HG03097 (cell line): ENCODE measurements around the gene MXRA7.
"Not testable (repeated sequence)": the region's sequence is repeated elsewhere in the genome, so short reads cannot be mapped to it uniquely, and the experiment has no call there.

Source experiments
- ATAC-seq: cut with Tn5 transposase; IDR thresholded peaks from one replicate; pipeline ENCODE4 v1.9.1; 2021; ENCODE audit not compliant: unreplicated experiment, low FRiP score

MXRA7 gene

DNA sequence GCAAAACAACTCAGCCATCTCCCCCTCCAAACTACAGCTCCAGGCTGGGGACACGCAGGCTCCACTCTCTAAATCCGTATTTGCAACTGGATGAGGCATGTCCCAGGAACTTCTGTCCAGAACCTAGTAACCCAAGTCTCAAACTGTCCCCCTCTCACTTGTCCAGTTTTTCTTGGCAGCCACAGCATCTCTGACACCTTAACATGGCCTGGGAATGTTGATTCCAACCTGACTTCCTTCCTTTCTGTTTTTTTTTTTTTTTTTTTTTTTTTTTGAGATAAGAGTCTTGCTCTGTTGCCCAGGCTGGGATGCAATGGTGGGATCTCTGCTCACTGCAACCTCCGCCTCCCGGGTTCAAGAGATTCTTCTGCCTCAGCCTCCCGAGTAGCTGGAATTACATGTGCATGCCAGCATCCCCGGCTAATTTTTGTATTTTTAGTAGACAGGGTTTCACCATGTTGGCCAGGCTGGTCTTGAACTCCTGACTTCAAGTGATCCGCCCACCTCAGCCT lies 12.2 kb downstream of the MXRA7 start:
- not testable (repeated sequence) for ATAC-seq

DNA sequence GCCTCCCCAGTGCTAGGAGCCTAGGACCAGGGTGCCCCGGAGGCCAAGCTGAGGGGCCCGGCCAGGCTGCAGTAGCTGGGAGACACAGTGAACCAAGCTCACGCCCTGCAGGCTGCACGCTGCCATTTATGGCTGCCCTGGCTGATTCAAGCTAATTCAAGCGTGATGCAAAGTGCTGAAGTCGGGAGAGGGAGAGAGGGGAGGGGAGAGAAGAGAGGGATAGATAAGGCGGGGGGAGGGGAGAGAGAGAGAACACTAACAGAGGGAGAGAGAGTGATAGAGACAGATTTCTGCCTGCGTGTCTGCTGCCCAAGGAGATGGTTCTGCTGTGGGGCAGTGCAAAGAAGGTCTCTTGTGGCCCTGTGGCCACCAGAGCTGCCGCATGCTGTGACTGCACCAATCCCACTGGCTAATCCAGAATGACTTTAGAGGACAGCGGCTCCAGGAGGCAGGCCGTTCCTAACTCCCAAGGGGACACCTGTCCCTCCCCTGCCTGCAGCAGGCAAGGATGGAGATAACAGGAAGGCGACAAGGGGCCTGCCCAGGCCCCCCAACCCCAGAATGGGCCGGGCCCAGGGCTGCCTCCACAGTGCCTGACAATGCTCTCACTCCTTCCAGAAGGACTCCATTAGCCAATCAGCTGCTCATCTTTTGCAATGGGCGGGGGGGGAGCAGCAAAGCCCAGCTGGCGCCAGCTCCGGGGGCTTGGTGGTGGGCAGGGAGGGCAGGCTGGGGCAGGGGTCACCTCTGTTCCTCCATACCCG lies 12.9 kb downstream of the MXRA7 start:
- ATAC-seq = no peak

DNA sequence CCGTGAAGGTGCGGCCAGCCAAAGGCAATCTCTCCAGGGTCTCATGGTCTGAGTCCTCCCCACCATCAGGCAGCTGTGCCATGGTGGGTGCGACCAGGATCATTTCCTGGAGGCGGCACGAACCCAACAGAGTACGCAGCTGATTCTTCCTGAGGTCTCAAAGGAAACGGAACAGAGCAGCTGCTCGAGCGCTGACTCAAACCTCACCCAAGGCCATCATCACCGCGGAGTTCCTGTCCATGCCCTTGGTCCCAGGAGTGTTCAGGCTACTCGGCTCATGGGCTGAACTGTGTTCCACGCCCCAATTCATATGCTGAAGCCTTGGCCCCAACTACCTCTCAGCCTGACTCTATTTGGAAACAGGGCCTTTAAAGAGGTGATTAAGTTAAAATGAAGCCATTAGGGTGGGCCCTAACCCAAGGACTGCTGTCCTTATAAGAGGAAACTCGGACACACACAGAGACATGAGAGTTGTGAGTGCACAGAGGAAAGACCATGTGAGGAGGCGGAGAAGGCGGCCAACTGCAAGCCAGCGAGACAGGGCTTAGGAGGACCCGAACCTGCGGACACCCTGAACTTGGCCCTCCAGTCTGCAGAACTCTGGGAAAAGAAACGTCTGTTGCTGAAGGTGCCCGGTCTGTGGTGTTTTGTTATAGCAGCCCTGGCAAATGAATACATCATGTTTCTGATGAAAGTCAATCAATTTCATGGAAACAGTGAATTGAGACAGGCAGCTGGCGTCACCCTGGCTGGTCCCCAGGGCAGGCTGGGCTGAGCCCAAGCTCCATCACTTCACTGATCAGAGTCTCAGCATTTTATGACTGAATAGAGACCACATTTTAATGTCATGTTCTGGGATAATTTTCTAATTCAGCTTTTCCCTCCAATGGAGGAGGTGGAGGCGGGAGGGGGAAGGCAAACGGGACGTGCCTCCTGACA lies 13.7 kb downstream of the MXRA7 start:
- peak; percentile 68 for ATAC-seq

DNA sequence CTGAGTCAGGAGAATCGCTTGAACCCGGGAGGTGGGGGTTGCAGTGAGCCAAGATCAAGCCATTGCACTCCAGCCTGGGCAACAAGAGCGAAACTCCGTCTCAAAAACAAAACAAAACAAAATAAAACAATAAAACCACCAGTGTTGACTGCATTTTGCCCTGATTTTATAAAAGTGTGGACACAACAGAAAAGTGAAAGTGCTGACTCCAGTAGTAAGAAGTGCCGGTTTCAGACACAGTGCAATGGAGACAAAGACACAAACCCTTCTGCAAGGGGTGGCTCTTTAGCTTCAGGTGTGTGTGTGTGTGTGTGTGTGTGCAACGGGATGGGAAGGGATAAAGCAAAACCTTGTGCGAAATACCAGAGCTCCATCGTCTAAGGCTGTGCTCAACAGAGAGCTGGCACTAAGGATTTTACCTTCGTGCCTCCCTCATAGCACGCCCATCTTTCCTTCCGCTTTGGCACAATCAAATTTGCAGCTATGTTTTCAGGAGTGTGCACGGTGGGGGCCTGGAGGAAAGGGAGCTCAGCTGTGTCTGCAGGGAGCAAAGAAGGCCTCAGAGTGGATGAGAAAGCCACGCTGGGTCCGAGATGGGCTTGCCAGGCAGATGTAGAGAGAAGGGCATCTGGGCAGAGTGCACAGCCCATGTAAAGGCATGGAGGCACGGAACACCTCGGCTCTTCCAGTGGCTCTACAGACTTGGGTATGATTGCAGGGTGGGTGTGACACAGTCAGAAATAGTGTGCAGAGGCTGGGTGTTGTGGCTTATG lies 15.5 kb downstream of the MXRA7 start:
- no peak for ATAC-seq

DNA sequence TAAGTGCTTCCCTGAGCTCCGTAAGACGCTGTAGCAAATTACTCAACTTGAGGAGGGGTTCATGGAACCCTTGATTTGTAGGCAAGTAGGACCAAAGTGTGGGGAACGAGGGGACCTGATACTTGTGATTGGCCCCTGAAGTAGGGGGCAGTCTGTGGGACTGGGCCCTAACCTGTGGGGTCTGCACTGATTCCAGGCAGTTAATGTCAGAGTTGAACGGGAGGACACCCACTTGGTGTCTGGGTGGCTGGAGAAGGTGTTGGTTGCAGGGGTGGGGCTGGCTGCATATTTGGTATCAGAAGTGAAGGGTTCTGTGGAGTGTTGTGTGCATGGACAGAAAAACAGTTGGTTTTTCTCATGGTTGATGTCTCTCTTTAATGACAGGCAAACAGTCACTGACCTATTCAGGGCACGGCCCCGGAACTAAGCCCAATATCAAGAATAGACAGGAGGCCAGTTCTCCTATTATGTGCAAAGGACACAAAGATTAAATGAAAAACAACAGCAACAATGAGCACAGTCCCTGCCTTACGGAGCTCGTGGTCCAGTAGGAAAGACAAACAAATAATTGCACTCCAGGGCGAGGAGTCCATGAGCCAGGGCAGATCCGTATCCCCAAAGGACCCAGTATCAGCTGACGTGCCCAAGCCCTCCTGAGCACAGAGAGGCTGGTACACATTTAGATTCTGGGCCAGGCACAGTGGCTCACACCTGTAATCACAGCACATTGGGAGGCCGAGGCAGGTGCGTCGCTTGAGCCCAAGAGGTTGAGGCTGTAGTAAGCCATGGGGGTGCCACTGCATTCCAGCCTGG lies 19.2 kb downstream of the MXRA7 start:
- ATAC-seq = no peak

DNA sequence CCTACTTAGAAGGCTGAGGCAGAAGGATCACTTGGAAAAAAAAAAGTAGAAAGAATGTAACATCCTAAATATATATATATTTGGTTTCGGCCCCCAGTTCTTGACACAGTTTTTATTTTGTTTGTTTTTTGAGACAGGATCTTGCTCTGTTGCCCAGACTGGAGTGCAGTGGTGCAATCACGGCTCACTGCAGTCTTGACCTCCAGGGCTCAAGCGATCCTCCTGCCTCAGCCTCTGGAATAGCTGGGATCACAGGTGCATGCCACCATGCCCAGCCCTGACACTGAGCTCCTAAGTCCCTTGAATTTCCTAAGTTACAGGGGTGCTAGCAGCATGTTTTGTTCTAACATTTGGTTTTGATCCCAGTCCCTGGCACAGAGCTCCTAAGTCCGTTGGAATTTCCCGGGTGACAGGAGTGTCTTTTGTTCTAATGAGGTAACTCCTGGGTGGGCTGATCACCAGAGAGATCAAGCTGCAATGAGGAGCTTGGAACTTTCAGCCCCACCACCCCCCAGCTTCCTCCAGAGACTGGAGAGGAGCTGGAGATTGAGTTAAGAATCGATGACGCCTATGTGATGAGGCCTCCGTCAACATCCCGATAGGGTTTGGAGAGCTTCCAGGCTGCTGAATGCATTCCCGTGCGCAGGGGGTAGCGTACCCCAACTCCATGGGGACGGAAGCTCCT lies 20.0 kb downstream of the MXRA7 start:
- ATAC-seq = no peak

DNA sequence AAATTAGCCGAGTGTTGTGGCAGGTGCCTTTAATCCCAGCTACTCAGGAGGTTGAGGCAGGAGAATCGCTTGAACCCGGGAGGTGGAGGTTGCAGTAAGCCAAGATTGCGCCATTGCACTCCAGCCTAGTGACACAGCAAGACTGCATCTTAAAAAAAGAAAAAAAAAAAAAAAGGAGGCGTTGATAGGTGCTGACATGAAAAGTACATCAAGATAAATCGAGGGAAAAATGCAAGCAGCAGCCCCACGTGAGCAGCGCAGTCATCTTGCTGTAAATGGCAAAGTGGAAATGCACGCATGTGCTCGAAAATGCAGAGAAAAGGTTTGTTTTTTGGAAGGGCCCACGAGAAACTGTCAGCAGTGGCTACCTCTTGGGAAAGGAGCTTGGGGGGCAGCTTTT lies 20.9 kb downstream of the MXRA7 start:
- ATAC-seq = no peak

DNA sequence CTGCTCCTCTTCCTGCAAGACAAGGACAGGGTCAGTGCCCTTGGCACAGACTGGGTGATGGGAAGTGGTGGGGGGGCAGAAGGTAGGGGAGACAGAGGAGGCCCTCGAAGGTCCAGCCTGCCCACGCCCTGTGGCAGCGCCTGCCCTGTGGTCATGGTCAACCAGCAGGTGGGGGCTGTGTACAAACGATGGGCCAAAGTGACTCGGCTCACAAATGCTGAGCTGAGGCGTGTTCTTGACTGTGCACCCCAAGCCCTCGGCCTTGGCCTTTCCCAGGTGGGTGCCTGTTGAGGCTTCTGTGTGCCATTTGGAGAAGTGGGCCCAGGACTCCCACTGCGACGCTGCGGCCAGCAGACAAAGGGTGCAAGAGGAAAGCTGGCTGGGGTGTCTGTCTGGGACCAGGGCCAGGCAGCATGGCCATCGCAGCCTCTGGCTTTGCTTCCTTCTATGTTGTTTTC lies 22.6 kb downstream of the MXRA7 start:
- no peak for ATAC-seq

DNA sequence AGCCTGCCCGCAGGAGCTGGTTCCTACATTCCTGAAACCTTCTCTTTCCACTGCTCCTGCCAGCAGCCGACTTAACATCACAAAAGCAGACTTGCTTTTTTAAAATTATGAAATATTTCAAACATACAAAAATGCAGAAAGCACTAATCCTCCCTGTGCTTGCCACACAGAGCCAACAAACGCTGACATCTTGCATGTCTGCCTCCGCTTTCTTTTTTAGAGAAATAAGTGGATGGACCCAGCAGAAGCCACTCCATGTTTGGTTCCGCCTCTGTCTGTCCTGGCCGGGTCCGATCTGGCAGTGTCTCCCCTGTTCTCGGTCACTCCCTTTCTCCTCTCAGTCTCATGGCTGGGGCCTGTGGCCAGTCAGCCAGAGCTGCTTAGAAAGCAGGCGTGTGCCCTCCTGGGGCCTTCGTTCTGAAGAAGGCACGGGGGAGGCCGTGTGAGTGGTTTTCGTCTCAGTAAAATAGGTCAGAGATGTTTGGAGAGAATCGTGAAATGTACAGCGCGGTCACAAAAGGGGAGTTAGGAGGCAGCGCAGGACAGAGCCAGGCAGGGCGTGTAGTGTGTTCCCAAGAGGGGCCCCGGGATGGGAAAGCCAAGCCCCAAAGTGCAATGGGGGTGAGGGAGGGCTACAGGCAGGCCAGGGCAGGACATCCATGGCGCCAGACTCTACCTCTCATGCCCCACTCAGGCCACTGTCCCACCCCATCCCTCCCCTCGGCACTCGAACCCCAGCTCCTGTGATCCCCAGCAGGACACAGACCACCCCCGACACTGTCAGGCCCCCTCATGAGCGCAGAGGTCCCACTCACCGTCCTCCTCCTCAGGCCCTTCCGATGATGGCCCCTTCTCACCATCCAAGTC lies 23.2 kb downstream of the MXRA7 start:
- no peak for ATAC-seq

DNA sequence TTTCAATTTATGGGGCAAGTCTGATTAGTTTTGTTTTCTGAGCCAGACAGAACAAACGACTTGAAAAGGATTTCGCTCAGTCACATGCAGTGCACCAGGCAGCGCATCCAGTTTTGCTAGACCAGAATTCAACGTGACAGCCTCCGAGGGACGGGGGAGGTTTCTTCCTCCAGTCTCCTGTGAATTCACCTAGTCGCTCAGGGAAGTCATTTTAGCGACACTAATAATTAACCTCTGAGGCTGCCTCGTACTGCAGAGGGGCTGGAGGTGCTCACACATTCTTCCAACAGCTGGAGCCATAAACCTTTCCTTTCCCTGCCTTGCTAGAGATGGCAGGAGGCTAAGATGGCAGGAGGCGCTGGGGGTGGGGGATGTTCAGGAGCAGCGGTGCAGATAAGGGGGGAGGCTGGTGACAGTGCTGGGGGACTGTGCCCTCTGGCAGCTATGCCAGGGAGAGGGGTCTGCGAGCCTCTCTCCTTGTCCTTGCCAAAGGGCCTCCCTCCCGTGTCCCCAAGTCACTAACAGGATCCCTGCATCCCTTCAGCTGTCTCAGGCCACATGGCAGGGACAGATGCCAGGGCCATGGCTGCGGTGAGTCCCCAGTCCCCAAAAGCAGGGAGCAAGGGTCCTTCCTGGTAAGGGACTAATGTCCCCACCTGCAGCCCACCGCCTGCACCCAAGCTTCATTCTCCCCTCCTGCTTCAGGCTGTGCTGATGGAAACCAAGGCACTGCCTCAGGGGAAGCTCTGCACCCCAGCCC lies 24.0 kb downstream of the MXRA7 start:
- no peak for ATAC-seq

DNA sequence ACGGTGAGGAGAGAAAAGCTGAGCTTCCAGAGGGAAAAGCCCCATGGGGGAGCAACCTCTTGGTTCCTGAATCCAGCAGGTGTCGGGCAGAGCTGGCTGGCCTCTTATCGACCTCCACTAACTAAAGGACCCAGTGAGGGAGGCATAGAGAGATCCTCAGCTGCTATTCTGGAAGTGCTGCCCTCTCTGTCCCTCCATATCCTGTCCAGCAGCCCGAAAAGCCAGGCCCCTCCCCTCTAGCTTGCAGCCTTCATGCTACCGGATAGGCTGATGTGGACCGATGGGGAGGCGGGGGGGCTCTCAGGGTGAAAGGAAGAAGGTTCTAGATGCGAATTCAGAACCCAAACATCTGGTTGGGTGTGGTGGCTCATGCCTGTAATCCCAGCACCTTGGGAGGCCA lies 24.9 kb downstream of the MXRA7 start:
- ATAC-seq = no peak

DNA sequence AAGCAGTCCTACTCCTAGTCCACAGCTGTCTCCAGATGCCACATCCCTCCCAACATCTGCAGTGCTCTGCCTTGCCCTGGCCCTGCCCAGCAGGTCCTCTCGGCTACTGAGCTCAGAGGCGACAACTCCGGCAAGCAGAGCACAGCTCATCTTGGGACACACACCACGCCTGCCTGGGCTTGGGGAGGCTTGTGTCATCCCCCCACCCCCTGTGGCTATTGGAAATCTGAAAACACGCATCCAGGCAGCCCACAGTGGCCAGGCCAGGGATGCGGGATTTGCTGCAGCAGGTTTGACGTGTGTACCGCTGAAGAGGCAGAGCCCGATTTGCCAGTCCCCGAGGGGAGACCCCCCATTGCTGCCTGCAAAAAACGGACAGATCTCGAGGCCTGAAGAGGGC lies 25.4 kb downstream of the MXRA7 start:
- ATAC-seq = no peak

DNA sequence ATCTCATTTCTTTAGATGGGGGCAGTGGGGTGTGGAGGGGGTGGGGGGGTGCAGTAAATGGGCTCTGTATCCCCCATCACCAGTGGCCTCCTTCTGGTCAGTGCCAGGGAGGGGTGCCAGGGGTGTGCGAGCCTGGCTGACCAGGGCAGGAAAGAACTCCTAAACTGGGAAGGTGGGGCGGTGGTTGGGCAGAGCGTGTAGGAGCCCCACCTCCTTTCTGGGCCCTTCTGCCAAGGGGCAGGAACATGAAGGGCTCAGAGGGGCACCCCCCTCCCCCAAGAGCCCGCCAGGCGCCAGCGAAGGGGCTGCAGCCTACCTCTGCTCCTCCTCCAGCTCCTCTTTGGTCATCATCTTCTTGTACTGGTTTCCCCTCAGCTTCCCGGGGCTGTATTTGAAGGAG lies 26.0 kb downstream of the MXRA7 start:
- no peak for ATAC-seq

DNA sequence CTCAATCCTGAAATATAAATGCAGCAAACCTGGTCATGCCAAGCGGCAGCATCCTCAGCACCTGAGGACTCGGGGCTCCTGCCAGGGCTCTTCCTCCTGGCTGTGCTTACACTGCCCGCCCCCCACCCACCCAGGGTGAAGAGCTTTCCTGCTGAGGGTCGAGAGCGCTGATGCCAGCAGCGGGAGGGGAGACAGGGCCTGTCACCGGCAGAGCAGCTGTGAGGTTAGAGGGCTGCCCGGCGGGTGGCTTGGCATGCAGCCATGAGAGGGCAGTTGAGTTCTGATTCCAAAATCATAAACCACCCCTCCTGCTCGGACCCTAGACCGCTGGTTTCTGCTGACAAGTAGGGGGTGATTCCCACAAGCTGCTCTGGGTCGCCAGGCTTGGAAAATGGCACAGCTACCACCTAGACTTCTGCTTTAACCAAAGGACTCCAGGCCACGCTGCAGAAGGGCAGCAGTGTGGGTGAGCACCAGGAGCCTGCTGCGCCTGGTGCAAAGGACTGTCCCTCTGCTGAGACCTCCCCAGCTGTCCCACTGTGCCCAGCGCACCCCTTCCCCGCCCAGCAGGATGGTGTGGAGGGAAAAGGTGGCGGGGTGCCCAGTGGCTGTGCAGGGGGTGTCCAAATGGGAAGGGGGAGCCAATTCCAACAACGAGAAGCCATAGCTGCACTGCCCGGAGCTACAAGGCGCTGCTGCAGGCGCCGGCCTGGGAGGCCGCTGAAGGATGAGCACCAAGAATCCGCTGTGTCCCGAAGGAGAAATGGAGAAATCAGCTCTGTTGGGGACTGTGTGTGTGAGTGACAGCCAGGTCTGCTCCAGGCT lies 26.6 kb downstream of the MXRA7 start:
- no peak for ATAC-seq

DNA sequence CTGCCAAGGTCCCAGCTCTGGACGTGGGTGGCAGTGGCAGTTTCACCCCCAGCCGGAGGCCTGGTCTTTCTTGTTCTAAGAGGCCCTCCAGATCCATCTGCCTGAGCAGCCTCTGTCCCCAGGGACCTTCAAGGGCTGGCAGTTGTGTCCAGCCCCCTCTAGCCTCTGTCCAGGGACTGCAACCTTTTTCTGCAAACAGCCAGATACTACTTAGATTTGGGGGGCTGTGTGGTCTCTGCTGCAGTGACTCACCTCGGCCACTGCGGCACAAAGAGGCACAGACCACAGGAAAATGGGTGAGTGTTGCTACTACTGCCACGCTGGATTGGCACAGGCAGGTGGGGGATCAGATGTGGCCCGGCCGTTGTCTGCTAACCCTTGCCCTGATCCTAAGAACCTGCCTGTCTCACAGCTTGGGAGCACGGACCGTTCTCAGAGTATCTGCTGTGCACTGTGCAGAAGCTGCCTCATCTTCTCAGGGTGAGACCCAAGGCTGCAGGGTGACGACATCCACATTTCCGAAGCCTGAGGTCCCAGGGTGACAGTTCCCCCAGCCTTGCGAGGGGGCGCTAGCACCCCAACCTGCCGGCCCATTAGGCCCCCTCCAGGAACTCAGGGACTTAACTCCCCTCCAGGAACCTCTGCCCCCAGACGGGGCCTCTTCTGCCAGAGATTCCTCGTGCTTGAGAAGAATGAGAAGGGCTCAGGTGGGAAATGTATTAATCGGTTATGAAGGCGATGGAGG lies 27.6 kb downstream of the MXRA7 start:
- no peak for ATAC-seq

DNA sequence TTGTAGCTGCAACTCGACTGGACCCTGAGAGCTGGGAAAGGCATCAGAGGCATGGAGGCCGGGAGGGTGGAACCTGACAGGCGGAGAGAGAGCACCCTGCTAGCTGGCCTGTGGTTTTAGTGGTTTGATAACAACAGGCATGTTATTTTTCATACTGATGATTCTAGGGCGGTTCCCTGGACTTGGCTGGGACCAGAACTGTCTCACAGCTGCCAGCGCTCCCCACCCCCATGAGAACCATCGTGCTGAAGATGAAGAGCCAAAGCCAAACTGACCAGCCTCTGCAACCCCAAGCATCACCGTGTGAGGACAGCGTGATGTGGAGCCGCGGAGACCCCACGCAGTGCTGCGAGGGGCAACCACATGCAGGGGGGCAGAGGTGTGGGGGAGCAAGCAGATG lies 28.5 kb downstream of the MXRA7 start:
- no peak for ATAC-seq
